GM23338 (cell line): ENCODE data around the gene PSMD5.

Source experiments
- CREB1 ChIP-seq: fragments of 250-450 bp; sonication (Bioruptor Pico); IDR thresholded peaks from 2 replicates; pipeline ENCODE4 v1.5.0; 2020; ENCODE audit warnings: low read depth, mild to moderate bottlenecking, moderate library complexity
- EZH2 ChIP-seq: fragments of 200-600 bp; sonication (generic); IDR thresholded peaks from one replicate; pipeline ENCODE4 v1.8.0; 2017; ENCODE audit warnings: antibody characterized with exemption, mild to moderate bottlenecking, low read depth; ENCODE audit not compliant: unreplicated experiment
- EZH2phosphoT487 ChIP-seq: fragments of 200-600 bp; sonication (generic); IDR thresholded peaks from one replicate; pipeline ENCODE4 v1.8.1; 2018; ENCODE audit warnings: antibody characterized with exemption; ENCODE audit not compliant: unreplicated experiment
- JUNB ChIP-seq: IDR thresholded peaks from one replicate; pipeline ENCODE4 v1.6.1; 2016; ENCODE audit warnings: antibody characterized with exemption; ENCODE audit not compliant: unreplicated experiment
- NANOG ChIP-seq: IDR thresholded peaks from 2 replicates; pipeline ENCODE4 v1.6.1; 2016; ENCODE audit warnings: antibody characterized with exemption, borderline replicate concordance
- POLR2AphosphoS5 ChIP-seq: IDR thresholded peaks from 2 replicates; pipeline ENCODE4 v1.6.1; 2016; ENCODE audit warnings: antibody characterized with exemption, low read depth
- STAT1 ChIP-seq: IDR thresholded peaks from one replicate; pipeline ENCODE4 v1.6.1; 2016; ENCODE audit warnings: antibody characterized with exemption; ENCODE audit not compliant: unreplicated experiment
- ZNF114 ChIP-seq: fragments of 250-450 bp; sonication (Bioruptor Pico); IDR thresholded peaks from 2 replicates; pipeline ENCODE4 v1.5.0; 2020; ENCODE audit warnings: mild to moderate bottlenecking, moderate library complexity
- ZNF331 ChIP-seq: fragments of 250-450 bp; sonication (Bioruptor Pico); IDR thresholded peaks from 2 replicates; pipeline ENCODE4 v1.5.0; 2020; ENCODE audit warnings: low read depth, mild to moderate bottlenecking, moderate library complexity
- TF ChIP-seq, protein P1 (sequence below), 2 experiments: fragments of 200-600 bp in 1 of 2; sonication (generic) in 1 of 2; conservative IDR thresholded peaks; 2 replicates each; pipeline versions ENCODE4 v1.5.1 to v1.6.1; 2016 to 2017; ENCODE audit warnings: antibody characterized with exemption in 2 of 2, low read depth in 2 of 2, mild to moderate bottlenecking in 2 of 2, moderate library complexity in 1 of 2
- TF ChIP-seq, protein P2 (sequence below): IDR thresholded peaks from one replicate; pipeline ENCODE4 v1.6.1; 2018; ENCODE audit warnings: antibody characterized with exemption; ENCODE audit not compliant: unreplicated experiment
- TF ChIP-seq, protein P3 (sequence below): IDR thresholded peaks from 2 replicates; pipeline ENCODE4 v1.6.1; 2016; ENCODE audit warnings: antibody characterized with exemption

DNA sequence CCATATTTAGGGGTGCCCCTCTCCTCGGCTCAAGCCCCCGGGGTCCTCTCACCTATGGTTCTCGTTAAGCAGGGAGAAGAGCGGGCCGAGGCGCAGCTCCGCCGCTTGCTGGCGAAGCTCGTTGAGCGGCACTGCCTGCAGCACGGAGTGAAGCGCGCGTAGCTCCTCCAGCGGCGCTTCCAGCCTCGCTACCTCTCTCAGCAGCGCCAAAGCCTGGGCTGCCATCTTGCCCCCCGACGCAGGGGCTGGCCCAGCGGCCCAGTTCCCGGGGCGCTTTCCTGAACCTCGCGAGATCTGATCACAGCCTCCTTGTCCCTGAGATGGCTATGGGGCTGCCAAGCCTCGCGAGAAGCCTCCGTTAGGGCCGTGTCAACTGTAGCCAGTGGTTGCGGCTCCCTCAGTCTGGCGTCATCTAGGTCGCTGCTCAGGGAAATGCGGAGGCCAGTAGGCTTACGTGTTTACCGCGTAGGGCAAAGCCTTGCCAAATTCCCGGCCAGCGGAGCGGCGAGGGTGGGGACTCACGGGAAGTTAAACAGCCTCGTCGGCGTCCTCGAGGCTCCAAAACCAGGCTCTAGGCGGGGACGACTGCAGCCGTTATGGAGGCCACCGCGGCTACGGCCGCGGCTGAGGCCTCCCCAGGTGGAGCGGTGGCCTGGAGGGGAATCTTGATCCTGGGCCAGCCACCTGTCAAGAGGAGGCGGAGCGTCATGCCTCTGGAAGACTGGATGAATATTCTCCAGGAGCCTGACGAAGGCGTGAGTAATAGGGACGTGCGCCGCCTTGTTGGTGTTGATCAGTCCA lies at the start of gene PSMD5:
- TF ChIP-seq, protein P1, sequence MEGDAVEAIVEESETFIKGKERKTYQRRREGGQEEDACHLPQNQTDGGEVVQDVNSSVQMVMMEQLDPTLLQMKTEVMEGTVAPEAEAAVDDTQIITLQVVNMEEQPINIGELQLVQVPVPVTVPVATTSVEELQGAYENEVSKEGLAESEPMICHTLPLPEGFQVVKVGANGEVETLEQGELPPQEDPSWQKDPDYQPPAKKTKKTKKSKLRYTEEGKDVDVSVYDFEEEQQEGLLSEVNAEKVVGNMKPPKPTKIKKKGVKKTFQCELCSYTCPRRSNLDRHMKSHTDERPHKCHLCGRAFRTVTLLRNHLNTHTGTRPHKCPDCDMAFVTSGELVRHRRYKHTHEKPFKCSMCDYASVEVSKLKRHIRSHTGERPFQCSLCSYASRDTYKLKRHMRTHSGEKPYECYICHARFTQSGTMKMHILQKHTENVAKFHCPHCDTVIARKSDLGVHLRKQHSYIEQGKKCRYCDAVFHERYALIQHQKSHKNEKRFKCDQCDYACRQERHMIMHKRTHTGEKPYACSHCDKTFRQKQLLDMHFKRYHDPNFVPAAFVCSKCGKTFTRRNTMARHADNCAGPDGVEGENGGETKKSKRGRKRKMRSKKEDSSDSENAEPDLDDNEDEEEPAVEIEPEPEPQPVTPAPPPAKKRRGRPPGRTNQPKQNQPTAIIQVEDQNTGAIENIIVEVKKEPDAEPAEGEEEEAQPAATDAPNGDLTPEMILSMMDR (conservative IDR thresholded peaks at IDR 0.05; ENCODE audit: low read depth in 2 of 2): no peak
- no peak for TF ChIP-seq EZH2
- TF ChIP-seq POLR2AphosphoS5: peak; percentile 95
- peak; percentile 87 for TF ChIP-seq CREB1 (CRISPR knock-in tag)
- TF ChIP-seq STAT1: no peak
- TF ChIP-seq EZH2phosphoT487: no peak
- TF ChIP-seq, protein P2, sequence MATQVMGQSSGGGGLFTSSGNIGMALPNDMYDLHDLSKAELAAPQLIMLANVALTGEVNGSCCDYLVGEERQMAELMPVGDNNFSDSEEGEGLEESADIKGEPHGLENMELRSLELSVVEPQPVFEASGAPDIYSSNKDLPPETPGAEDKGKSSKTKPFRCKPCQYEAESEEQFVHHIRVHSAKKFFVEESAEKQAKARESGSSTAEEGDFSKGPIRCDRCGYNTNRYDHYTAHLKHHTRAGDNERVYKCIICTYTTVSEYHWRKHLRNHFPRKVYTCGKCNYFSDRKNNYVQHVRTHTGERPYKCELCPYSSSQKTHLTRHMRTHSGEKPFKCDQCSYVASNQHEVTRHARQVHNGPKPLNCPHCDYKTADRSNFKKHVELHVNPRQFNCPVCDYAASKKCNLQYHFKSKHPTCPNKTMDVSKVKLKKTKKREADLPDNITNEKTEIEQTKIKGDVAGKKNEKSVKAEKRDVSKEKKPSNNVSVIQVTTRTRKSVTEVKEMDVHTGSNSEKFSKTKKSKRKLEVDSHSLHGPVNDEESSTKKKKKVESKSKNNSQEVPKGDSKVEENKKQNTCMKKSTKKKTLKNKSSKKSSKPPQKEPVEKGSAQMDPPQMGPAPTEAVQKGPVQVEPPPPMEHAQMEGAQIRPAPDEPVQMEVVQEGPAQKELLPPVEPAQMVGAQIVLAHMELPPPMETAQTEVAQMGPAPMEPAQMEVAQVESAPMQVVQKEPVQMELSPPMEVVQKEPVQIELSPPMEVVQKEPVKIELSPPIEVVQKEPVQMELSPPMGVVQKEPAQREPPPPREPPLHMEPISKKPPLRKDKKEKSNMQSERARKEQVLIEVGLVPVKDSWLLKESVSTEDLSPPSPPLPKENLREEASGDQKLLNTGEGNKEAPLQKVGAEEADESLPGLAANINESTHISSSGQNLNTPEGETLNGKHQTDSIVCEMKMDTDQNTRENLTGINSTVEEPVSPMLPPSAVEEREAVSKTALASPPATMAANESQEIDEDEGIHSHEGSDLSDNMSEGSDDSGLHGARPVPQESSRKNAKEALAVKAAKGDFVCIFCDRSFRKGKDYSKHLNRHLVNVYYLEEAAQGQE: no peak
- TF ChIP-seq JUNB: no peak
- TF ChIP-seq ZNF331 (CRISPR knock-in tag): no peak
- no peak for TF ChIP-seq NANOG
- TF ChIP-seq, protein P3, sequence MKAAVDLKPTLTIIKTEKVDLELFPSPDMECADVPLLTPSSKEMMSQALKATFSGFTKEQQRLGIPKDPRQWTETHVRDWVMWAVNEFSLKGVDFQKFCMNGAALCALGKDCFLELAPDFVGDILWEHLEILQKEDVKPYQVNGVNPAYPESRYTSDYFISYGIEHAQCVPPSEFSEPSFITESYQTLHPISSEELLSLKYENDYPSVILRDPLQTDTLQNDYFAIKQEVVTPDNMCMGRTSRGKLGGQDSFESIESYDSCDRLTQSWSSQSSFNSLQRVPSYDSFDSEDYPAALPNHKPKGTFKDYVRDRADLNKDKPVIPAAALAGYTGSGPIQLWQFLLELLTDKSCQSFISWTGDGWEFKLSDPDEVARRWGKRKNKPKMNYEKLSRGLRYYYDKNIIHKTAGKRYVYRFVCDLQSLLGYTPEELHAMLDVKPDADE: peak; percentile 32; the same call in 1 of the 2 replicates
- TF ChIP-seq ZNF114 (CRISPR knock-in tag): no peak
